Upper lobe of left lung (tissue), 6 donors: Measurements from ENCODE around the gene MAK. TPM values are rescaled to one million over a fixed set of nuclear protein-coding genes. Genes with fewer than 3 reads are reported as not detected.
"Not testable (repeated sequence)": the region's sequence is repeated elsewhere in the genome, so short reads cannot be mapped to it uniquely, and the experiment has no call there.

Source experiments
- ATAC-seq, 2 donors: fragments of 200-7000 bp; cut with Tn5 transposase; one replicate each; pipeline ENCODE4 v1.9.1; 2022; ENCODE audit warnings: mild to moderate bottlenecking in 2 of 2, moderate library complexity in 2 of 2; ENCODE audit not compliant: low FRiP score in 2 of 2
- DNase-seq, 2 donors: peaks; one replicate each; pipeline ENCODE4 v3.0.0-alpha.2; 2019 to 2020
- H3K27ac ChIP-seq, 4 donors: fragments of 200-600 bp; sonication (generic); one replicate each; pipeline ENCODE4 v1.5.1; 2016 to 2019
- H3K27me3 ChIP-seq, 4 donors: fragments of 200-600 bp; sonication (generic); one replicate each; pipeline ENCODE4 v1.5.1; 2017 to 2019
- H3K36me3 ChIP-seq, 4 donors: fragments of 200-600 bp; sonication (generic); one replicate each; pipeline ENCODE4 v1.5.1; 2016 to 2019
- H3K4me1 ChIP-seq, 4 donors: fragments of 200-600 bp; sonication (generic); one replicate each; pipeline ENCODE4 v1.5.1; 2018 to 2019
- H3K4me3 ChIP-seq, 4 donors: fragments of 200-600 bp; sonication (generic); one replicate each; pipeline ENCODE4 v1.5.1; 2017 to 2019; ENCODE audit warnings: mild to moderate bottlenecking in 2 of 4, moderate library complexity in 1 of 4
- H3K9me3 ChIP-seq, 4 donors: fragments of 200-600 bp; sonication (generic); one replicate each; pipeline ENCODE4 v1.5.1; 2018 to 2019
- EP300 ChIP-seq, 4 donors: sonication (generic); formaldehyde crosslinking; IDR thresholded peaks; one replicate each; pipeline ENCODE4 v1.5.1; 2017; ENCODE audit warnings: antibody characterized with exemption in 4 of 4, control low read depth in 2 of 4
- POLR2A ChIP-seq, 4 donors: fragments of 450-650 bp; IDR thresholded peaks; one replicate each; pipeline ENCODE4 v1.5.1; 2016 to 2017; ENCODE audit warnings: antibody characterized with exemption in 4 of 4, mild to moderate bottlenecking in 2 of 4
- POLR2AphosphoS5 ChIP-seq, 2 donors: sonication (generic); formaldehyde crosslinking; IDR thresholded peaks; one replicate each; pipeline ENCODE4 v1.5.1; 2017; ENCODE audit warnings: antibody characterized with exemption in 2 of 2
- WGBS, 2 donors: methylation state at CpG; one replicate each; pipeline ENCODE4 v1.1.5; 2017 to 2018; 5-methylcytosine and 5-hydroxymethylcytosine counted together
- total RNA-seq, 6 donors: library from RNA; depleted of rRNA in 4 of 6; stranded (reverse); fragments of >200 nt in 4 of 6; gene quantifications; one replicate each; pipeline versions ENCODE4 v1.1.0 to v1.2.1, GENCODE V29; 2016 to 2021
- TF ChIP-seq, protein P1 (sequence below), 6 experiments: fragments of 450-650 bp in 4 of 6; fragments of 200-600 bp in 2 of 6; sonication (generic) in 2 of 6; IDR thresholded peaks; one replicate each; pipeline ENCODE4 v1.5.1; 2016 to 2019; ENCODE audit warnings: antibody characterized with exemption in 6 of 6
- donor health status: DM: no; HTN: no; CAD: no; lungs with moderate emphysema.
- donor health status: DM: no; HTN: yes; CAD: no; lungs with severe emphysema.

The MAK gene
- total RNA-seq, 6 donors from 2014 or later = 0.57 to 5.3 (median 1.8) TPM; not detected in 1

DNA sequence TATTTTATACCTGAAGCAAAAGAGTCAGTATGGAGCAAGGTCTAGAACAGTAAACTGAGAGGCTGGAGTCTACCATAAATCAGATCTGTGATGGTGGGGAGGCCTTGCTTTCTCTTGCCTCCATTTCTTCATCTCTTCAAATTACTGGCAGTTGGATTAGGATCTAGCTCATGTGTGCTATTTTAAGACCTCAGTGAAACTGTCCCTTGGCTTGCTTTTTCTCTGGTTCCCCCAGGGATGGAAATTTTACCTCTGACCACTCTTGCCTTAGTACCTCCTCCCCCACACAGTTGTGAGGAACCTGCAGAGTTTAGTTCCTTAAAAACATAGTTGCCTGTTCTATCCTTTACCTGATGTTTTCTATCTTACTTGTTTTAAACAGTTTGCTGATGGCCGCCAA is 82.3 kb downstream of the MAK start:
- Histone ChIP-seq H3K4me1 (peaks cover 0 to 4% (median 0%) of the 10 kb centered on the region in 4 donors), H3K9me3 (no peaks in the 10 kb centered on the region), H3K27ac (no peak overlapping the region), H3K27me3 (no peaks in the 10 kb centered on the region), H3K36me3 (peaks cover 5 to 74% (median 35%) of the 10 kb centered on the region in 4 donors), H3K4me3 (no peak overlapping the region)
- WGBS, 2 donors = 94 to 95% methylated on average over 1 of the region's 1 CpG
- ATAC-seq (no peak), DNase-seq (no peak)
- TF ChIP-seq, protein P1, sequence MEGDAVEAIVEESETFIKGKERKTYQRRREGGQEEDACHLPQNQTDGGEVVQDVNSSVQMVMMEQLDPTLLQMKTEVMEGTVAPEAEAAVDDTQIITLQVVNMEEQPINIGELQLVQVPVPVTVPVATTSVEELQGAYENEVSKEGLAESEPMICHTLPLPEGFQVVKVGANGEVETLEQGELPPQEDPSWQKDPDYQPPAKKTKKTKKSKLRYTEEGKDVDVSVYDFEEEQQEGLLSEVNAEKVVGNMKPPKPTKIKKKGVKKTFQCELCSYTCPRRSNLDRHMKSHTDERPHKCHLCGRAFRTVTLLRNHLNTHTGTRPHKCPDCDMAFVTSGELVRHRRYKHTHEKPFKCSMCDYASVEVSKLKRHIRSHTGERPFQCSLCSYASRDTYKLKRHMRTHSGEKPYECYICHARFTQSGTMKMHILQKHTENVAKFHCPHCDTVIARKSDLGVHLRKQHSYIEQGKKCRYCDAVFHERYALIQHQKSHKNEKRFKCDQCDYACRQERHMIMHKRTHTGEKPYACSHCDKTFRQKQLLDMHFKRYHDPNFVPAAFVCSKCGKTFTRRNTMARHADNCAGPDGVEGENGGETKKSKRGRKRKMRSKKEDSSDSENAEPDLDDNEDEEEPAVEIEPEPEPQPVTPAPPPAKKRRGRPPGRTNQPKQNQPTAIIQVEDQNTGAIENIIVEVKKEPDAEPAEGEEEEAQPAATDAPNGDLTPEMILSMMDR (IDR thresholded peaks at IDR 0.05) = no peak
- no peak for TF ChIP-seq POLR2A (IDR thresholded peaks at IDR 0.05)
- no peak for TF ChIP-seq POLR2AphosphoS5 (IDR thresholded peaks at IDR 0.05)
- no peak for TF ChIP-seq EP300 (IDR thresholded peaks at IDR 0.05)

DNA sequence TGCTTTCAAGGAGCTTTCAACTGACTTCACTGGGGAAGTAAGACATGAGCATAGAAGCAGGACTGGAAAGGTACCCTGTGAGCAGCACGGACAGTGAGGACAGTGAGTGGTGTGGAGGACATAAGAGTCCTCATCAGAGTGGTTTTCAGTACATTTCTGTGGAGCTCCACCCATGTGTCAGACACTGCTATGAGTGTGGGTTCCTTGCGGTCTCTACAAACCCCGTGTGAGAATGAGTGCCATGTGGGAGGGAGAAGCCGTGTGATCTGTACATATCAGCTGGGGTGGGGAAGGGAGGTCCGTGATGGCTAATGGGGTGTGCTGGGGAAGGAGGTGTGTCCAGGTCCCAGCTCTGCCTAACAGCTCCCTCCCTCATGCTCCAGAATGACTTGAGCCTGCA is 86.6 kb downstream of the MAK start:
- not testable (repeated sequence) for H3K4me3 ChIP-seq, H3K9me3 ChIP-seq, H3K27me3 ChIP-seq, DNase-seq, ATAC-seq, H3K27ac ChIP-seq
- Histone ChIP-seq H3K36me3 (peaks cover 5 to 62% (median 36%) of the 10 kb centered on the region in 4 donors), H3K4me1 (peaks cover 20 to 29% (median 22%) of the 10 kb centered on the region in 4 donors)
- 69 to 73% methylated on average over 5 of the region's 5 CpGs for WGBS, 2 donors

DNA sequence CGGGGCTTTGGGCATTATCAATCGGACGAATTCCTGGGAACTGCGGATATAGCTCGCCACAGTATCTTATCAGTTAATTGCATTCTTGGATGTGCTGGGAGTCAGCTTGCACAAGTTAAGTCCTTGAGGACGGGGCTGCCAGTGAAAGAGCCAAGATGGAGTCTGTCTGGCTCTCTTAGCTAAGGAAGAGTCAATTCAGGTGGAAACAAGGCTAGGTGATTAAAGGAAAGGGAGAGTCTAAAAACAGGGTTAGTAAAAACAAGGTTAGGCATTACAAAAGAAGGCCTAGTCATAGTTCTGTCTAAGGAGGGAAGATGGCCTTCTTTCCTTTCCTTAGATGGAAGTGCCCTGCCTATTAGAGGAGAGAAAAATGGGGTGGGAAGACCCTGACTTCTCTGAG is 87.8 kb downstream of the MAK start:
- Histone ChIP-seq H3K36me3 (peaks cover 0 to 52% (median 32%) of the 10 kb centered on the region in 4 donors), H3K4me1 (peaks cover 20 to 33% (median 25%) of the 10 kb centered on the region in 4 donors)
- DNase-seq, H3K4me3 ChIP-seq, H3K27me3 ChIP-seq, H3K27ac ChIP-seq, H3K9me3 ChIP-seq, ATAC-seq: not testable (repeated sequence)
- whole genome bisulfite sequencing, 2 donors = 78 to 86% methylated on average over 6 of the region's 6 CpGs

DNA sequence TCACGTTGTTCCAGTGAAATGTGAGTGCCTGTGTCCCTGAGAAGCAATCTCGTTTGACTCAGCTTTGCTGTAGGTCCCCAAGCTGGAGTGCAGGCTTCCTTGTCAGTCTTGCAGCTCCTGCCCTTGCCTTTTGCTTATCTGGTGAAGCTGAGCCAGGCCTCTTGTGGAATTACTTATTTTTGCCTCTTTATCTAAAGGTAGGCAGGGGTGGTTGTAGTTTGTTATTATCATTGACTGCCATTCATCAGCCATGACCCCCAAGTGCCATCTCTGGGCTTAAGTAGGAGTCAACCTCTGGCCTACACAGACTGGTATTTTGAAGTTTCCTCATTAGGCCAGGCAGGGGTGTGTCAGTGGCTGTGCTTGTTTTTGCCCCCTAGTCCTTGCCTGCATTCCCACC is 88.6 kb downstream of the MAK start:
- Histone ChIP-seq H3K27me3 (no peaks in the 10 kb centered on the region), H3K9me3 (no peaks in the 10 kb centered on the region), H3K36me3 (peaks cover 0 to 44% (median 27%) of the 10 kb centered on the region in 4 donors), H3K4me1 (peaks cover 20 to 33% (median 25%) of the 10 kb centered on the region in 4 donors), H3K27ac (peak overlapping the region in 1 of 4 donors; percentile 27), H3K4me3 (no peak overlapping the region)
- TF ChIP-seq POLR2A (IDR thresholded peaks at IDR 0.05) (no peak), POLR2AphosphoS5 (IDR thresholded peaks at IDR 0.05) (no peak), EP300 (IDR thresholded peaks at IDR 0.05) (no peak)
- TF ChIP-seq, protein P1 (IDR thresholded peaks at IDR 0.05) = no peak
- ATAC-seq (no peak), DNase-seq (no peak)
- WGBS, 2 donors = 53 to 54% methylated on average over 2 of the region's 2 CpGs

DNA sequence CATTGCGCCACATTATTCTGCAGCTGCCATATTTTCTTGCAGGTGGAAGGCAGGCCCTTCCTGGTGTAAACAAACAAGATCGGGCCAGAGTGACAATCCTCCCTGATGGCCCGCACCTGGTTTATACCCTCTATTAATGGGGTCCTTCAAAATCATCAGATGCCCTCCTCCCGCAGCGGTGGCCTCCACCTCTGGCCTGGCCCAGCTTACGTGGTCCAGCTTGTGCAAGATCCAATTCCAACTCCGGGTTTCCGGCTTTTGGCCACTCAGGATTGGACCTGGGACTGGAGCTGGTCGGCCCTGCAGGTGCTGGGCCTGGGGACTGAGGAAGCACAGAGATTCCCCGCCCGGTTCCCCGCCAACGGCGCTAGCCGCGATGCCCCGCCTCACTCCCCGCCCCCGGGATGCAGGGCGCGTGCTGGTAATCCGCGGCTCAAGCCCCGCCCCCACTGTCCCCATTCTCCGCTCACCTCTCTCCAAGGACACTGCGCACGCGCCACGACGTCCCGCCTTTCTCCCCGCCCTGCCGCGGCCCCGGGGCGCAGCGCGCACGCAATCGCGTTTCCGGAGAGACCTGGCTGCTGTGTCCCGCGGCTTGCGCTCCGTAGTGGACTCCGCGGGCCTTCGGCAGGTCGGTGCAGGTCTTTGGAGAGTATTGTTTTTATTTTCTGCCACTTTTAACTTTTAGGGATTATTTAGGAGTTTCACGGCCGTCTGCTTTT is 90.9 kb downstream of the MAK start, which contains the start of gene TMEM14B:
TMEM14B (plus strand) TSS at position 555 of the 722 bp plus-strand sequence. CDS start 1,441 bp downstream, outside the sequence.
- no peaks in the 10 kb centered on the region for H3K9me3 ChIP-seq
- peaks cover 0 to 21% (median 11%) of the 10 kb centered on the region in 4 donors for H3K36me3 ChIP-seq
- H3K27me3 ChIP-seq = no peaks in the 10 kb centered on the region
- H3K4me1 ChIP-seq = peaks cover 20 to 33% (median 25%) of the 10 kb centered on the region in 4 donors
- peak; percentile 100 for DNase-seq
- peak within 1 kb of the TSS; percentile 81 to 89 (median 86) for H3K27ac ChIP-seq
- peak within 1 kb of the TSS; percentile 62 to 85 (median 74) for H3K4me3 ChIP-seq
- TF ChIP-seq EP300 (IDR thresholded peaks at IDR 0.05) (peak in 1 of 4 donors; percentile 75), POLR2AphosphoS5 (IDR thresholded peaks at IDR 0.05) (peak; percentile 90 to 95), POLR2A (IDR thresholded peaks at IDR 0.05) (peak in 3 of 4 donors; percentile 67 to 91 (median 76))
- TF ChIP-seq, protein P1 (IDR thresholded peaks at IDR 0.05) = peak in 1 of 6 experiments; percentile 15
- ATAC-seq = peak; percentile 99 to 100
- 2 to 3% methylated on average over 22 to 43 of the region's 52 CpGs for WGBS, 2 donors
